ENCODE measurements around the gene GOT1. TPM values are rescaled to one million over a fixed set of nuclear protein-coding genes. Genes with fewer than 3 reads are reported as not detected.

The GOT1 gene
- total and polyA plus RNA-seq, 10 of the 15 experiments (the other 5 are each of a cell fraction or from before 2014, with no cell fraction given): 32.5 to 67.5 (median 50.3) TPM

- DNase-seq (ENCODE audit: low read depth, low spot score): no peak
- RAD21 ChIA-PET (ENCODE audit: unreplicated experiment): interaction anchor here (0.5 kb wide), 1 partner anchor 270 kb away, joined by 3 read pairs; no protein-coding TSS in a partner anchor
- CTCF ChIA-PET: interaction anchor here (1.0 kb wide), 1 partner anchor 18 kb away, joined by 3 read pairs; no protein-coding TSS in a partner anchor
- POLR2A ChIA-PET: no interaction called here
- H3K4me1 ChIP-seq (ENCODE audit: control insufficient read depth, insufficient read depth, low read length): no peaks in the 10 kb centered on the region
- H3K27ac ChIP-seq (ENCODE audit: control insufficient read depth, insufficient read depth): no peak overlapping the region
- intact Hi-C loops (cut with micrococcal nuclease; ENCODE audit: unreplicated experiment) (no loop called here), in situ Hi-C loops (cut with MboI) (no loop called here)
- no peak overlapping the region for H3K4me2 ChIP-seq (ENCODE audit: control insufficient read depth, insufficient read depth)
- SMC1A ChIA-PET (ENCODE audit: uncharacterized antibody, unreplicated experiment): interaction anchor here (1.8 kb wide), 1 partner anchor 24 kb away, joined by 4 read pairs; no protein-coding TSS in a partner anchor
- no peak overlapping the region for H2AFZ ChIP-seq (ENCODE audit: control insufficient read depth, low read depth, low read length)
- no TSS peak for BruUV-seq (replicated peaks)
- no peaks in the 10 kb centered on the region for H4K20me1 ChIP-seq (ENCODE audit: control insufficient read depth, insufficient read depth)
- no peaks in the 10 kb centered on the region for H3K27me3 ChIP-seq (replicated peaks in 1 of 2; ENCODE audit: control insufficient read depth in 2 of 2, insufficient read depth in 2 of 2, low read length in 1 of 2)
- no peak overlapping the region for H3K4me3 ChIP-seq
- H3K79me2 ChIP-seq (ENCODE audit: control insufficient read depth, insufficient read depth, low read length): no peaks in the 10 kb centered on the region
- peaks cover 0 to 3% of the 10 kb centered on the region in 2 experiments; a peak in 1 of 4 replicates for H3K36me3 ChIP-seq (ENCODE audit: control insufficient read depth in 2 of 2, insufficient read depth in 2 of 2, low read length in 1 of 2)
- no peaks in the 10 kb centered on the region for H3K9me3 ChIP-seq (replicated peaks; ENCODE audit: control insufficient read depth, insufficient read depth, low read length)
- FAIRE-seq: no peak
- H3K9ac ChIP-seq (ENCODE audit: control insufficient read depth, insufficient read depth, low read length): no peak overlapping the region
- ATAC-seq: no peak
- WGBS (ENCODE audit: insufficient coverage, insufficient replicate concordance, low lambda C conversion rate, missing lambda C conversion rate): 97% methylated on average over 2 of the region's 2 CpGs
- TF ChIP-seq PBX3 (IDR thresholded peaks at IDR 0.05; ENCODE audit: insufficient replicate concordance, low read depth, low read length) (no peak), YBX1 (IDR thresholded peaks at IDR 0.05) (no peak), ELK1 (IDR thresholded peaks at IDR 0.05; ENCODE audit: low read depth, low read length) (no peak), YY1 (IDR thresholded peaks at IDR 0.05; ENCODE audit: low read depth, low read length) (no peak), FOXM1 (IDR thresholded peaks at IDR 0.05; ENCODE audit: low read depth, low read length) (no peak), POU2F2 (IDR thresholded peaks at IDR 0.05; ENCODE audit: borderline replicate concordance, low read depth, low read length) (no peak), EED (IDR thresholded peaks at IDR 0.05; ENCODE audit: low read depth) (no peak), ZNF24 (IDR thresholded peaks at IDR 0.05) (no peak), CEBPZ (IDR thresholded peaks at IDR 0.05; ENCODE audit: low read depth, low read length) (no peak), DPF2 (IDR thresholded peaks at IDR 0.05) (no peak), HDAC6 (IDR thresholded peaks at IDR 0.05; ENCODE audit: unreplicated experiment) (no peak), USF2 (IDR thresholded peaks at IDR 0.05; ENCODE audit: borderline replicate concordance, low read depth, low read length) (no peak), FOS (IDR thresholded peaks at IDR 0.05; ENCODE audit: borderline replicate concordance, extremely low read depth, insufficient read length) (no peak), TBL1XR1 (IDR thresholded peaks at IDR 0.05; ENCODE audit: low read depth, low read length) (no peak), SMAD1 (IDR thresholded peaks at IDR 0.05; ENCODE audit: low read depth, partially characterized antibody) (no peak), RELB (IDR thresholded peaks at IDR 0.05; ENCODE audit: low read depth) (no peak), SIN3A (IDR thresholded peaks at IDR 0.05; ENCODE audit: low read depth, low read length) (no peak), BMI1 (IDR thresholded peaks at IDR 0.05; ENCODE audit: borderline replicate concordance) (no peak)
Measured at GRCh38 chr10:99411546-99411945, 18.9 kb downstream of the GOT1 start.

Measured in GM12878 (cell line).